Inflammatory macrophage treated with lipopolysaccharide for 1 hour (primary cell): Measurements from ENCODE around the gene RALBP1.

Source experiments
- DNase-seq, 2 donors: peaks; one replicate each; pipeline ENCODE4 v3.0.0-alpha.2; 2020 to 2022

RALBP1 gene

DNA sequence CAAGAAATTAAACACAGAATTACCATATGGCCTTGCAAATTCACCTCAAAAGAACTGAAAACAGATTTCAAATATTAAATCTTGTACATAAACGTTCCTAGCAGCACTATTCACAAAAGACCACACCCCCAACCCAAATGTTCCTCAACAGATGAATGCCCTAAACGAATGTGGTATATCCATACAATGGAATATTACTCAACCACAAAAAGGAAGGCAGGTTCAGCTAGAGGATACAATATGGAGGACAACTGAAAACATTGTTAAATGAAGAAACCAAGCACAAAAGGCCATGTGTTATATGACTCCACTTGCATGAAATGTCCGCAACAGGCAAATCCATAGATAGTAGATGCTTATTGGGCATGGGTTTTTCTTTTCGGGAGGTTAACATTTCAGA lies 77.3 kb downstream of the RALBP1 start:
- DNase-seq, result no peak

DNA sequence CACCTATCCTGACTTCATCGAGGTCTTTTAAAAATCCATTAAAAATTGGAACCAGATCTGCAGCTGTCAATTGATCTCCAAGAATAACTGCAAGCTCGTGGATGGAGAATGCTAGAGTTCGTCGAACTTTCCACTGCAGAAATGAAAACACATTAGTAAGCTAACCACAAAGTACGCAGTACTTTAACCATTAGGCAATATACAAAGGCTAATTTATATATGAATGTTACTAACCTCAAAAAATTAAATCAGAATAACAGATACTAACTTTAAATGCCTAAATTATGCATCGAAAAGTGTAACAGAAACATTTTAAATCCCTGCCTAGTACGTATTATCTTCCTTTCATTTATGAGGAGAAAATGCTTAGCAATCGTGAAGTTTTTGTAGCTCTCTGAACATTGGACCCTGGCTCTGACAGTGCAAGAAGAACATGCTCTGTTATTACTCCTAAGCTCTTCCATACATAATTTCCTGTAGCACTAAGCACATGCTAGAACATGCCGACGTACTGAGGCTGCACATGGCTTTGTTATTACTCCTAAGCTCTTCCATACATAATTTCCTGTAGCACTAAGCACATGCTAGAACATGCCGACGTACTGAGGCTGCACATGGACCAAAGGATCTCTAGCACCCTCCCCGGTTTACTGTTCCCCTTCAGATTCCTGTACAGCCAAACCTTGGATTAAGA lies 82.1 kb downstream of the RALBP1 start:
- no peak for DNase-seq

DNA sequence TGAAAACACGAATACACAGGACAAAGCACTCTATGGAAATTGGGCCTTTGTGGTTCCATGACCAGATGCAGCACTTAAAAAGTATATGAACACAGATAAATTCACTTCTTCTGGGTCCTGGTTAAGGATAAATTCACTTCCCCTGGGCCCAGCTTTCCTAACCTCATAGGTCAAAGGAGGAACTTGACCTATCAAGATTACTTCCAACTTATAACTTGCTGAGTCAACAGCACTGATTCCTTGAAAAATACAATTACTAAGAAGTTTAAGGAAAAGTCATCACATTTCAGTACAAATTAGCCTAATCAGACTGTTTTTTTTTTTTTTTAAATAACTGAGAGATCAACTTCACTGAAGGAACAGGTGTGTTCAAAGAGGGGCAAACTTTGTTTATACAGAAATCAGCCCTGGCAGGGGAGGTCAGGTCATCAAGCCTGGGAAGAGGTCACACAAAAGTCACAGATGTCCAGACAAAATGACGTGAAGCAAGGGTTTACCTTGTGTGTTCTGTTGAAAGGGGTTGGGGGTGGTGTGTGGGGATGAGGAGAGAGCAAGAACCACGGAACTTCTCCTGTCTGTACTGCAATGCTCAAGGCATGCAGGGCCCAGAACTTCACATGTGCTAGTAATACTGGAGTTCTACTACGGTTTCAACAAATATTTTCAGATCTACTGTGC lies 83.2 kb downstream of the RALBP1 start:
- no peak for DNase-seq

DNA sequence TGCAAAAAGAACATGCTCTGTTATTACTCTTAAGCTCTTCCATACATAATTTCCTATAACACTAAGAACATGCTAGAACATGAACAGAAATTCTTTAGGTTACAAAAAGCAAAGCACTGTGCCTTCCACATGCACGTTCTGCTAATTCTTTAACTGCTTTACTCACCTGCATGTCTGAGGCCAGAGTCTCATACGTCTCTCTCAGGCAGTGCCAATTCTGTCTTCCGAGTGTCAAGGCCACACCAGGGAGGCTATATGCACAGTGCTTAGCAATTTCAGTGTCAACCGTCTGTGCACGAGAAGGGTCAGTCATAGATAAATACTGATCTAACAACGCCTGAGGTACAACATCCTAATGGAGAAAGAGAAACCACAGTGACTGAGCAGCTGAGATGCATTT lies 83.9 kb downstream of the RALBP1 start:
- DNase-seq, result no peak

DNA sequence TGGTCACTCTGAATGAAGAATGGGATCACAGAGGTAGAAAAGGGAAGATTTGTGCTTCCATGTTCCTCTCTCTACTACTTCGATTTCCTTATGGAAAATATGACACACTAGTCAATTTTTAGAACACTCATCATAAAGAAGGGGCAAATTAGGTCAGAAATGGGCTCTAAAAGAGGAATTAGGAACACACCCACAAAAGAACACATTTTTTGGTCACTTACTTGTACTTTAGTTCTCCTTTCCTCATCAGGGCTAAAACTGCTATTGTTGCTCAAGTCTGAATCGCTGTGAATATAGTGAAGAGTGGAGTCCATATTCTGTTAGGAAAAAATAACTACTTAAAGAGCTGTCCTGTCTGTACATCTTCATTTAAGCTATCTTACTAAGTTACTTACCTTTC lies 86.4 kb downstream of the RALBP1 start:
- DNase-seq, result peak; percentile 79 to 86

DNA sequence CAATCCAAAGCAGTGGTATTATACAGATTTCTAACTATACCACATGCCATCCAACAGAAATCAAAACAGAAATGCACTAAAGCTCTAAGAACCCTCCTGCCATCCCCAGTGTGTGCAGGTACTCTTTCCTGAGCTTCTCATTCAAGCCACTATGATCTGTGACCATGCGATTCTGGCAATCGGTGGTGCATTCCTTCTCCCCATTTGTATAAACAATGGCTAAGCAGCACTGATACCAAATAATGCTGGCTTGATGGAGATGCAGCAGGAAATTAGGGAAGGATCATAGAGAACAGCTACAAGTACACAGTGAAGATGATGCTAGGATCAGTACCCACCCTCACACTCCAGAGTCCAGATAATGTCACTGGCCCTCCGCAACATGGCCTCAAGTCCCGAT lies 87.3 kb downstream of the RALBP1 start:
- no peak for DNase-seq

DNA sequence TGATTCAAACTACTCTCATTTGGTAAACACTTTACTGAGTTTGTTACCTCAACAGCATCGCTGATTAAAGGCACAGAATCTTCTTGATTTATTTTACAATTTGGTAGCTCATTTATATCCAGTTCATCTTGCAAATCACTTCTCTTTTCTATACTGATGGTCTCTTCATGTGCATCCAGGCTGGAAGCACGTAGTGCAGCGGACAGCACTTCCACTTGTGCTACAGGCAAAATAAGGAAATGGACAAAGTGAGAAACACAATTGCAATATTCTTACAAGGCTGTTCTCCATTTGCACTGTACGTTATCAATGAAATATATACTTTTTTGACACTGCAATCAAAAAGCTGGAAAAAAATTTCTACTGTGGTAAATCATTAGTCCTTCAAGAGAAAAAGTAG lies 88.0 kb downstream of the RALBP1 start:
- DNase-seq, result peak; percentile 54 to 56

DNA sequence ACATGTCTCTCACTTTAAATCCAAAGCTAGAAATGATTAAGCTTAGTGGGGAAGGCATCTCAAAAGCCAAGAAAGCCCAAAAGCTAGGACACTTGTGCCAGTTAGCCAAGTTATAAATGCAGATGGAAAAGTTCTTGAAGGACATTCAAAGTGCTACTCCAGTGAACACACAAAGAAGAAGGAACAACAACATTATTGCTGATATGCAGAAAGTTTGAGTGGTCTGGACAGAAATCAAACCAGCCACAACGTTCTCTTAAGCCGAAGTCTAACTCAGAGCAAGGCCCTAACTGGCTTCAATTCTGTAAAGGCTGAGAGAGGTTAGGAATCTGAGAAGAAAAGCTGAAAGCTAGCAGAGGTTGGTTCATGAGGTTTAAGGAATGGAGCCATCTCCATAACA lies 90.1 kb downstream of the RALBP1 start:
- DNase-seq, result no peak

DNA sequence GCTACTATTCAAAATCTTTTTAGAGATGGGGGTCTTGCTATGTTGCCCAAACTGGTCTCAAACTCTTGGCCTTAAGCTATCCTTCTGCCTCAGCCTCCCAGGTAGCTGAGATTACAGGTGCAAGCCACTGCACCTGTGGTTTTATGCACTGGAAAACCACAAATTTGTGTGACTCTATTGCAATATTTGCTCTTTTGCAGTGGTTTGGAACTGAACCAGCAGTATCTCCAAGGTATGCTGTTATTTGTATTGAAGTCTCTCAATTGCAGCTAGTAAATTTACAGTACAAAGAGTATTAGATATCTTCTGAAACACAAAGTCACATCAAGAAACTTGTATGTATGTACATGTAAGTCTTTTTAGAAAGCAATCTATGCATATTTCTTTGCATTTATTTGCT lies 92.9 kb downstream of the RALBP1 start:
- DNase-seq, result no peak

DNA sequence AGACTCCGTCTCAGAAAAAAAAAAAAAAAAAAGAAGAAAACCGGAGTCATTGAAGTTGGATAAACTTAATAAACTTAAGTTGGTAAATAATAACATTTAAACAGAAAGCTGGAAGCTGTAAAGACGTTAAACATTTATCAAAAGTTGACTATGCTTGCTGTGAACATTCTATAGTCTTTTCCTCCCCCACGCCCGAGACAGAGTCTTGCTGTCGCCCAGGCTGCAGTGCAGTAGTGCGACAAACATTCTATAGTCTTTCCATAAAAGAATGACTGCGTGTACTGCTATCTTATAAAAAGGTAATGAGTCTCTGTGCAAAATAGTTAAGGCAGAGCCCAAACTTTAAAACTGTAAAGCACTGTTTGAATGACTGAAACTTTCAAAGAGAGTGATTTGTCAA lies 93.9 kb downstream of the RALBP1 start:
- no peak for DNase-seq

DNA sequence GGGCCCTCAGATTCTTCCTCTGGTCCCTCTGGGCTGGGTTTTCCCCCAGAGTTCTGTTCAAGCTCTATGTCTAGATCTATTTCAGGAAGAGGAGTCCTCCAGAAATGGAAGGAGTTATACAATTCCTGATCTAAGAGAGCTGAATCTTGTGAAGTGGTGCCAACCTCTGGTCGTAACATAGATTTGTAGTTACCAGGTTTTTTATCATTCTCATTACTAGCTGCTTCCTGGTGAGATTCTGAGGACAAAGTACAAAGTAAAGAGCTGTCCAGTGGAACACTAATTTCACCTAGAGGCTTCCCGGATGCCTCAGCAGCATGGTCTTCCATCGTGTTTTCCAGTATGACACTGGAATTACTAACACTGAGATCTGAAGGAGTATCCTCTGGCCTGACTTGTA lies 94.9 kb downstream of the RALBP1 start:
- no peak for DNase-seq

DNA sequence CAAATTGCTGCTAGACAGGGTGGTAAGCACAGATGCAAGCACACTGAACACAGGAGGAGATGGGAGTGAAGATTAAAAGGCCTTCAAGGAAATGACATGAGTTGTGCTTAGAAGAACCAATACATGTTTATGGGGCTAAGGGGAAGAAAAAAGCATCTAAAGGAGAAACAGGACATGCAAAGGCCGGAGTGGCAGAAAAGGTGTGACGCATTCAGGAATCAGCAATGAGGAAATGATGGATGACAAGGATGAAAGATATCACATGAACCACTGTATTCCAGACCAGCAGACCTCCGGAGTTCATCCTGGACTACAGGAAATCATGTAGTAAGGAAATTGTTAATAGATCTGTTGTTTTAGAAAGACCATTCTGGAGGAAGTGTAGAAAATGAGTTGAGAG lies 96.2 kb downstream of the RALBP1 start:
- no peak for DNase-seq

DNA sequence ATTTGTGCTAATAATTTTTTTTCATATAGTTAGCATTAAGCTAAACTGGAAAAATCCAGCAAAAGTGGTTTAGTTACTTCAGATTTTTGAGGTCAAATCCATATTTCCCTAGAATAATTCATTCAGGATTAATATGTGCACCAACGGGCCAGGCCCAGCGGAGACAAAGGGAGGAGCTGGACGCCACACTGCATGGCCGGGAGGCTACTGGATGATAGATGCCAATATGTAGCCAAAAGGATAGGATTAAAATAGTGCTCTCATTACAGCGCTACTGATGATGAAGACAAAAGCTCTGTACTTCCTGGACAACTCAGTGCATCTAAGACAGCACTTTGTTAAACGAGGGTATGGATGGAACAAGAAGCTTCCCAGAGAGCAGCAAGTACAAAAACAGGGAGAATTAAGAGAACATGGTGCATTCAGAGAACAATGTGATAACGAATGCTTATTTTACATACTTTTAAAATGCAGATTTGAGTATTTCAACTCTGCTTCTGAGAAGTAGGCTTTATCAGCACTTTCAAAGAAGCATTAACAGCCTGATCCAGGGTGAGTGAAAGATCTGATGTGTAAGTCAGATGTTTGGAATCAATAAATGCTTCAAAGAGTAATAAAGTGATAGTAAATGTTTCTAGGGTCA lies 99.3 kb downstream of the RALBP1 start:
- no peak for DNase-seq

DNA sequence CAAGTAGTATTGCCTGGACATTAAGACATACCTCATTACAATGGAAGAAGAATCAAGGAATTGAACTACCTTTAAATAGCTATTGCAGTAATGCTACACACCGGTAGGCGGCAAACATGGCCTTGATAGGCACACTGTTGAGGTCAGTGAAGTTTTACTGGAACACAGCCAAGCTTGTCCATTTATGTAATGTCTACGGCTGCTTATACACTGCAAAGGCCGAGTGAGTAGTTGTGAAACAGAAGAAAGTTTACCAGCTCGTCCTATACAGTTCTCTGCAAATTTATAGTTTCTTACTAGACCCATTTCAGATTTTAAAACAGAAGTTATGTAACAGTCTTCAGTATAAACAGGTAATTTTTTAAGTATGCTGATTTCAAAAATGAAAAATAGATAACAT lies 100.2 kb downstream of the RALBP1 start:
- DNase-seq, result peak; percentile 84 to 92

DNA sequence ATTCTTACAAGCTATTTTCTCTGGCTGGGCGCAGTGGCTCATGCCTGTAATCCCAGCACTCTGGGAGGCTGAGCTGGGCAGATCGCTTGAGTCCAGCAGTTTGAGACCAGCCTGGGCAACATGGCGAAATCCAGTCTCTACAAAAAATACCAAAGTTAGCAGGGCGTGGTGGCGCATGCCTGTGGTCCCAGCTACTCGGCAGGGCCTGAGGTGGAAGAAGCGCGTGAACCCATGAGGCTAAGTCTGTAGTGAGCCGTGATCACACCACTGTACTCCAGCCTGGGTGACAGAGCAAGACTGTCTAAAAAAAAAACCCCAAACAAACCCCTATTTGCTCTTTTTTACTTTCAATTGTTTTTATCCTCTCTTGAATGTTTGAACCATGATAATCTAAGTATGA lies 102.0 kb downstream of the RALBP1 start:
- DNase-seq, result no peak

DNA sequence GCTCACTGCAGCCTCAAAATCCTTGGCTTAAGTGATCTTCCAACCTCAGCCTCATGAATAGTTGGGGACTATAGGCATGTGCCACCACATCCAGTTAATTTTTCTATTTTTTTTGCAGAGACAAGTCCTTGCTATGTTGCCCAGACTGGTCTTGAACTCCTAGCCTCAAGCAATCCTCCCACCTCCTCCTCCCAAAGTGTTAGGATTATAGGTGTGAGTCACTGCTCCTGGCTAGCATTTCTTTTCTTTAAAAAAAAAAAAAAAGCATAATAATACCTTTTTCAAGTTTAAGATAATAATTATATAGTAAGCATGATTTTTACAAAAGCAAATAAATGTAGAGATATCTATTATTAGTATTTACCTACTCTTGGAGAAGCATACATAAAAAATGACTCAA lies 103.0 kb downstream of the RALBP1 start:
- no peak for DNase-seq

DNA sequence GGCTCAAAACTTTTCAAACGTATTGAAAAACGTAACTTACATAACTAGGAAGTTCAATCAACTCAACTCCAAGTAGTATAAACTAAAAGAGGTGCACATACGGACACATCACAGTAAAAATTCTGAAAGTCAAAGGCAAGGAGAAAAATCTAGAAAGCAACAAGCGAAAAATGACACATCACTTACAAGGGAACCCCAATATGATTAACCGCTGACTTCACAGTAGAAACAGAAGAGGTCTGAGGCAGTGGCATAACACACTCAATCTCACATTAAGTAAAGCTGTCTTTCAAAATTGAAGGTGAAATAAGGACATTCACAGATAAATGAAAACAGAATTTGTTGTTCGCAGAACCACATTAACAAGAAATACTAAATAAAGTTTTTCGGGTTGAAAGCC lies 106.4 kb downstream of the RALBP1 start:
- DNase-seq, result no peak

DNA sequence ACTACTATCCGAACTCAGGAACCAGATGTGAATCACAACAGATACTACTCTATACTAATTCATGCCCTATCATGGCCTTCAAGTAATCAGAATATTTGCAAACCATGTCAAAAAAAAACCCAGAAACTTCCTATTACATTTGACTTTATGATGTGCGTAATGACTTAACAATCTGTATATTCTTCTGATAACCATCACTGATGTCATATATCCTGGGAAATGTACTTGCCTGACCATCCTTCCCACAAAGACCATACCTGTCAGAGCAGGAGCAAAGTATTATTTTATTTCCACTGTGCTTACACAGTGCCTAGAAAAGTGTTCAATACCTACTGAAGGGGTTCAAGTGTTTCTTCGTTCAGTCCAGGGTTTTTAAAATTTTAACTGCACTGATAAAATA lies 111.5 kb downstream of the RALBP1 start:
- no peak for DNase-seq
